Stimulated activated naive CD8-positive, alpha-beta T cell treated with anti-CD3 and anti-CD28 coated beads, Interleukin-15, Interleukin-2, amounts not matched to agents 100 U/mL and 50 U/mL, for 24 hours (primary cell): Measurements from ENCODE around the gene DYRK4.
A peak's percentile ranks its signal among the peaks of the same experiment; 100 is the strongest.

Source experiments
- ATAC-seq: fragments of 150-1000 bp; cut with Tn5 transposase; one replicate; pipeline ENCODE4 v1.10.0; 2021
- DNase-seq: peaks from one replicate; pipeline ENCODE4 v3.0.0; 2021

Gene DYRK4

GRCh38 chr12:4626543-4626942 is 64.5 kb downstream of the DYRK4 start:
- DNase-seq (no peak), ATAC-seq (no peak)

GRCh38 chr12:4628406-4628805 is 66.4 kb downstream of the DYRK4 start:
- ATAC-seq: no peak
- no peak for DNase-seq

GRCh38 chr12:4630262-4630661 is 68.3 kb downstream of the DYRK4 start:
- DNase-seq: no peak
- ATAC-seq: no peak

GRCh38 chr12:4643747-4644146 is 81.7 kb downstream of the DYRK4 start:
- ATAC-seq (no peak), DNase-seq (no peak)

- ATAC-seq: no peak
- no peak for DNase-seq
These were observed 83.0 kb downstream of the DYRK4 start for GRCh38 chr12:4645023-4645422.

DNA sequence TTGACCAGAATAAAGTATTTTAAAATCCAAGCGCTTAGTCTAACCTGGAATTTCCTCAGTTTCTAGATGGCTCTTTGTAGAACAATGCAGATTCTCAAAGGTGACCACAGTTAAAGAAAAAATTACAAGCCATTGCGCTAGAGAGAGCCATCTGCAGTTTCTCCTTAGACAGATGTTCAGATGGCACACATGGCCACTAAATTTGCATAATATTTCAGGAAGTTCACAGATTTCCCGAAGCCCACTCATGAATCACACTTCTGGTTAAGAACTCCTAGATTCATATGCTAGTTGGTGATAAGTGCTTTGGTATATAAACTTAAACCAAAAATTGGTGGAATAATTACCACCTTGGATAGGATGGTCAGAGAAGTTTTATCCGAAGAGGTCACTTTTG is 86.1 kb downstream of the DYRK4 start:
- no peak for ATAC-seq
- DNase-seq: no peak

DNA sequence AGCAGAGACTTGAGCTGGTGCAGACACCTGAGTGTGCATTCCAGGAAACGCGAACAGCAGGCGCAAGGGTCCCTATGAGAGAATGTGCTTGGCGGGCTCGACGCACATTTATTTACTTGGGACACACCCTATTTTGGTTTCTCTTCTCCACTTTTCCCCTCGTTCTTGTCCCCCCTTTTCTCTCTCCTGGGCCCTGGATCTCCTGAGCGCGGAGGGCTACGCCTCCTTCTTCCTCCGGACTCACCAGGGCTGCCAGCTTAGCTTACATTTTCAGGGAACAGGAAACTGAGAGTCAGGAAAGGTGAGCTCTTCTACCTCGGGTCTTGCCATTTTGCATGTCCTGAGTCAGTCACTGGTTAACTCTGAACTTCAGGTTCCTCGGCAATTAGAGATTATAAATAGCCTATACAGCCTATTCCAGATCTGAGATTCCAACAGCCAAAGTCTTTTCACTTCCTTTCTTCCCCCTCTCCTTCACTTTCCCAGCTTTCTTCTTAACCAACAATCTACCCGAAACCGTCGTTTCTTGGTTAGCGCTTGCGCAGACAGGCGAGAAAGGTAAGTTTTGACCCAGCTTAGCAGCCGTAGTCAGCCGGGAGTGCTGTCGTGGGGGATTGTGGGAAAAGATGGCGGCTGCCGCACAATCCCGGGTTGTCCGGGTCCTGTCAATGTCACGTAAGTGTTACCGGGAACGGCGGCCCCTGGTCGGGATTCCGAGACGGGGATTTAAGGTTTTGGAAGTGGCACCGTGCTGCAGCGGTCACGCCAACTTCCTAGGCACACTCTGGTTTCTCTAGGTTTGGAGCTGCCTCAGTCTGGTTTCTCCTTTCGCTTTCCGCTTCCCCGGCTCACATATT is 86.7 kb downstream of the DYRK4 start, which contains the start of the genes AKAP3 and NDUFA9:
Gene AKAP3 (minus strand): TSS at position 551 of the 857 bp plus-strand sequence. CDS start 10,855 bp downstream, outside the sequence.
Gene NDUFA9 (plus strand): TSS at position 614 of the 857 bp plus-strand sequence. CDS start 13 bp downstream, at position 627.
- DNase-seq (peak; percentile 83), ATAC-seq (peak; percentile 98)

DNA sequence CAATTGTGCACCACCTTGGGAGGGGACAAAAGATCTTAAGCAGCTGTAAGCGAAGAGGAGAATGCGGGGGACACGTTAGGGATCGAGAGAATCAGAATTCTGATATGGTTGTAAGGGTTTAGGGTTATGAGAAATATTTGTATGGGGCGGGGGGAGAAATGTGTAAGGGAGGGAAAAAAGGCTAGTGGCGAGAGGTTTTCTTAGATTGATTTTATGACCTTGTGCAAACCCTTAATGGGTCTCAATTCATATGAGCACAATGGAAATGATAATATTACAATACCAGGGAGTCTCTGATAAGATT is 87.3 kb downstream of the DYRK4 start:
- DNase-seq: no peak
- ATAC-seq: no peak

- DNase-seq (no peak), ATAC-seq (no peak)
These were observed 91.2 kb downstream of the DYRK4 start for GRCh38 chr12:4653257-4653656.

DNA sequence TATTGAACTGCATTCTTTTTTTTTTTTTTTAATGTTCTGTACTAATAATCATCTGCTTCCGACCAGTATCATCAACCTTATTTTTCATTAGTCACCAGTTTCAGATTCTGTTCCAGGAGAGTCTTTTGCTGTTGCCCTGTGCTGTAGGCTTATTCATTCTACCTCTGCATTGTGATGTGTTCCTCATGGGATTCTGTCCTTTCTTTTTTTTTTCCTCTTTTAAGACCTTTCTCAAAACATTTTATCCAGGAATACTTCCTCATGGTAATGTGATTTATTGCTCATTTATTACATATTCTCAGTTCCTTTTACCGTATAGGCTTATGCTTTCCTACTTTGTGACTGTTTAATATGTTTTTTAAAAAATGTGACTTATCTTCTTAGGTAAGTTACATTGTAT is 91.7 kb downstream of the DYRK4 start:
- DNase-seq: no peak
- ATAC-seq: no peak
